Thoracic aorta (tissue), 2 donors: ENCODE measurements around the gene THAP7. TPM values are rescaled to one million over a fixed set of nuclear protein-coding genes. Genes with fewer than 3 reads are reported as not detected.

Source experiments
- ATAC-seq: fragments of 150-250 bp; one replicate; pipeline ENCODE4 v1.8.0; 2017; ENCODE audit warnings: low read depth; ENCODE audit not compliant: insufficient number of reproducible peaks, low FRiP score
- DNase-seq: peaks from one replicate; pipeline ENCODE4 v3.0.0-alpha.2; 2020; ENCODE audit warnings: low spot score
- H3K27ac ChIP-seq, 2 donors: fragments of 200-600 bp; sonication (generic); 1 replicate in 1 of 2; 2 replicates in 1 of 2; pipeline ENCODE4 v1.5.1; 2016; ENCODE audit warnings: mild to moderate bottlenecking in 2 of 2, moderate library complexity in 2 of 2
- H3K27me3 ChIP-seq: fragments of 200-600 bp; sonication (generic); replicated peaks from 2 replicates; pipeline ENCODE4 v1.6.0; 2016; ENCODE audit warnings: mild to moderate bottlenecking; ENCODE audit not compliant: insufficient read depth
- H3K36me3 ChIP-seq: fragments of 200-600 bp; sonication (generic); one replicate; pipeline ENCODE4 v1.5.1; 2016
- H3K4me1 ChIP-seq, 2 donors: fragments of 200-600 bp; sonication (generic); 1 replicate in 1 of 2; 2 replicates in 1 of 2; pipeline versions ENCODE4 v1.5.1 to v1.6.0; 2016; ENCODE audit warnings: low read depth in 2 of 2, mild to moderate bottlenecking in 1 of 2; ENCODE audit not compliant: control insufficient read depth in 1 of 2
- H3K4me3 ChIP-seq: fragments of 200-600 bp; sonication (generic); 2 replicates; pipeline ENCODE4 v1.5.1; 2016; ENCODE audit warnings: mild to moderate bottlenecking
- H3K9me3 ChIP-seq: fragments of 200-600 bp; sonication (generic); 2 replicates; pipeline ENCODE4 v1.5.1; 2016
- CTCF ChIP-seq: fragments of 200-600 bp; sonication (generic); IDR thresholded peaks from one replicate; pipeline ENCODE4 v1.5.1; 2019; ENCODE audit warnings: antibody characterized with exemption
- total RNA-seq, 2 donors: library from RNA; depleted of rRNA; stranded (reverse); fragments of >200 nt; gene quantifications; one replicate each; pipeline versions ENCODE4 v1.1.0 to v1.2.3, GENCODE V29; 2016

The THAP7 gene
- total RNA-seq, 2 donors from 2014 or later: 38.3 to 60.0 TPM

- H3K4me3 ChIP-seq: no peak overlapping the region
Measured at GRCh38 chr22:20999350-21000206, 2.3 kb downstream of the THAP7 start.

GRCh38 chr22:20998411-20999336, 3.2 kb downstream of the THAP7 start:
- peaks cover 18 to 30% of the 10 kb centered on the region in 2 donors for H3K4me1 ChIP-seq
- H3K27ac ChIP-seq: no peak overlapping the region
- TF ChIP-seq CTCF: no peak
- H3K4me3 ChIP-seq: no peak overlapping the region
- no peaks in the 10 kb centered on the region for H3K27me3 ChIP-seq
- H3K9me3 ChIP-seq: no peaks in the 10 kb centered on the region
- ATAC-seq (no peak), DNase-seq (no peak)
- peaks cover 38% of the 10 kb centered on the region for H3K36me3 ChIP-seq

More at GRCh38 chr22:20999350-21000206, 2.3 kb downstream of the THAP7 start:
- Histone ChIP-seq H3K4me1 (peaks cover 22 to 35% of the 10 kb centered on the region in 2 donors), H3K9me3 (no peaks in the 10 kb centered on the region), H3K36me3 (peaks cover 32% of the 10 kb centered on the region), H3K27me3 (no peaks in the 10 kb centered on the region), H3K27ac (no peak overlapping the region)
- DNase-seq: no peak
- TF ChIP-seq CTCF: no peak
- ATAC-seq: no peak

- Histone ChIP-seq H3K36me3 (peaks cover 44% of the 10 kb centered on the region), H3K4me3 (no peak overlapping the region), H3K4me1 (peaks cover 11 to 21% of the 10 kb centered on the region in 2 donors), H3K27me3 (no peaks in the 10 kb centered on the region), H3K9me3 (no peaks in the 10 kb centered on the region), H3K27ac (no peak overlapping the region)
- no peak for TF ChIP-seq CTCF
- DNase-seq: no peak
- no peak for ATAC-seq
Measured at GRCh38 chr22:20997536-20998257, 4.2 kb downstream of the THAP7 start.

GRCh38 chr22:20996598-20997535, 5.1 kb downstream of the THAP7 start:
- peaks cover 52% of the 10 kb centered on the region for H3K36me3 ChIP-seq
- peaks cover 11 to 21% of the 10 kb centered on the region in 2 donors for H3K4me1 ChIP-seq
- H3K27ac ChIP-seq: no peak overlapping the region
- no peak overlapping the region for H3K4me3 ChIP-seq
- H3K9me3 ChIP-seq: no peaks in the 10 kb centered on the region
- ATAC-seq (no peak), DNase-seq (no peak)
- TF ChIP-seq CTCF: no peak
- H3K27me3 ChIP-seq: no peaks in the 10 kb centered on the region
